ENCODE data around the gene PAQR8.
"Not testable (repeated sequence)": the region's sequence is repeated elsewhere in the genome, so short reads cannot be mapped to it uniquely, and the experiment has no call there.

The PAQR8 gene

GRCh38 chr6:52381249-52381648 lies 19.3 kb downstream of the PAQR8 start:
- DNase-seq = no peak

- DNase-seq = no peak
These were observed 22.3 kb downstream of the PAQR8 start for GRCh38 chr6:52384145-52384766.

GRCh38 chr6:52385074-52385473 lies 23.1 kb downstream of the PAQR8 start:
- DNase-seq = no peak

- not testable (repeated sequence) for DNase-seq
These were observed 26.2 kb downstream of the PAQR8 start for GRCh38 chr6:52388119-52388518.

- DNase-seq = no peak
These were observed 26.8 kb downstream of the PAQR8 start for GRCh38 chr6:52388790-52389189.

- DNase-seq = no peak
These were observed 27.3 kb downstream of the PAQR8 start for GRCh38 chr6:52389264-52389625.

- DNase-seq = peak; percentile 60
These were observed 27.8 kb downstream of the PAQR8 start for GRCh38 chr6:52389626-52390360.

- DNase-seq = no peak
These were observed 28.4 kb downstream of the PAQR8 start for GRCh38 chr6:52390361-52390727.

GRCh38 chr6:52391599-52391998 lies 29.6 kb downstream of the PAQR8 start:
- no peak for DNase-seq

- DNase-seq = no peak
These were observed 31.0 kb downstream of the PAQR8 start for GRCh38 chr6:52392944-52393343.

GRCh38 chr6:52393780-52394179 lies 31.8 kb downstream of the PAQR8 start:
- DNase-seq = no peak

- DNase-seq = no peak
These were observed 32.3 kb downstream of the PAQR8 start for GRCh38 chr6:52394251-52394666.

GRCh38 chr6:52395969-52396368 lies 34.0 kb downstream of the PAQR8 start:
- DNase-seq = no peak

- peak; percentile 52 for DNase-seq
These were observed 37.8 kb downstream of the PAQR8 start for GRCh38 chr6:52399511-52400312.

GRCh38 chr6:52400313-52401041 lies 38.5 kb downstream of the PAQR8 start:
- no peak for DNase-seq

- DNase-seq = no peak
These were observed 41.1 kb downstream of the PAQR8 start for GRCh38 chr6:52403086-52403485.

GRCh38 chr6:52403627-52404026 lies 41.7 kb downstream of the PAQR8 start:
- DNase-seq = no peak

GRCh38 chr6:52405243-52405642 lies 43.3 kb downstream of the PAQR8 start:
- DNase-seq = no peak

- no peak for DNase-seq
These were observed 45.5 kb downstream of the PAQR8 start for GRCh38 chr6:52407467-52407866.

- DNase-seq = no peak
These were observed 47.5 kb downstream of the PAQR8 start for GRCh38 chr6:52409499-52409898.

GRCh38 chr6:52410979-52411378 lies 49.0 kb downstream of the PAQR8 start:
- no peak for DNase-seq

GRCh38 chr6:52411911-52412310 lies 50.0 kb downstream of the PAQR8 start:
- DNase-seq = no peak

- DNase-seq = no peak
These were observed 53.4 kb downstream of the PAQR8 start for GRCh38 chr6:52415333-52415732.
